HEK293 (cell line): ENCODE data around the gene PTGIR.
A peak's percentile ranks its signal among the peaks of the same experiment; 100 is the strongest.

Experiments
- CTCF ChIA-PET: fragments of 350-600 bp; formaldehyde crosslinking; extraction: SDS; loops from one replicate; lab custom pipeline; 2021; ENCODE audit warnings: antibody characterized with exemption; lab: Yijun Ruan, JAX
- POLR2A ChIA-PET: fragments of 300-600 bp; formaldehyde crosslinking; extraction: SDS; loops from one replicate; lab custom pipeline; 2020; ENCODE audit warnings: antibody characterized with exemption, inconsistent platforms; lab: Yijun Ruan, JAX
- H3K27ac ChIP-seq: fragments of 200-500 bp; sonication (Bioruptor generic); 2 replicates; pipeline ENCODE4 v1.5.1; 2014; ENCODE audit warnings: low read depth, low read length, control low read depth, inconsistent platforms; ENCODE audit errors: extremely low read depth
- H3K36me3 ChIP-seq, 2 experiments: fragments of 200-500 bp in 1 of 2; sonication (Bioruptor generic) in 1 of 2; 1 replicate in 1 of 2; 2 replicates in 1 of 2; pipeline ENCODE4 v1.5.1; 2014 to 2017; ENCODE audit warnings: inconsistent platforms in 2 of 2, low read length in 2 of 2; ENCODE audit not compliant: control insufficient read depth in 2 of 2, insufficient read depth in 1 of 2
- H3K4me1 ChIP-seq: fragments of 200-500 bp; sonication (Bioruptor generic); 2 replicates; pipeline ENCODE4 v1.5.1; 2014; ENCODE audit warnings: mild to moderate bottlenecking, low read length, inconsistent platforms; ENCODE audit not compliant: control insufficient read depth, insufficient read depth
- H3K4me3 ChIP-seq: 2 replicates; pipeline ENCODE4 v1.5.1; 2011; ENCODE audit warnings: low read depth, mild to moderate bottlenecking, control low read depth, low read length, moderate library complexity
- H3K9me3 ChIP-seq: fragments of 200-500 bp; sonication (Bioruptor generic); 2 replicates; pipeline ENCODE4 v1.5.1; 2014; ENCODE audit warnings: low read depth, low read length, inconsistent platforms; ENCODE audit not compliant: control insufficient read depth, insufficient read depth
- HOXA7 ChIP-seq: sonication (generic); formaldehyde crosslinking; IDR thresholded peaks from 2 replicates; pipeline ENCODE4 v1.8.1; 2022; ENCODE audit warnings: missing genetic modification reagents, borderline replicate concordance
- KLF16 ChIP-seq: fragments of 450-650 bp; formaldehyde crosslinking; IDR thresholded peaks from 2 replicates; pipeline ENCODE4 v1.5.1; 2017; ENCODE audit warnings: missing biosample characterization, missing genetic modification characterization
- ZFP3 ChIP-seq: fragments of 450-650 bp; formaldehyde crosslinking; IDR thresholded peaks from 2 replicates; pipeline ENCODE4 v1.5.1; 2016; ENCODE audit warnings: low read depth, missing biosample characterization, missing genetic modification characterization
- ZNF121 ChIP-seq: fragments of 450-650 bp; formaldehyde crosslinking; IDR thresholded peaks from 2 replicates; pipeline ENCODE4 v1.5.1; 2016; ENCODE audit warnings: missing biosample characterization, missing genetic modification characterization
- ZNF157 ChIP-seq: fragments of 450-650 bp; formaldehyde crosslinking; IDR thresholded peaks from 2 replicates; pipeline ENCODE4 v1.5.1; 2016; ENCODE audit warnings: missing biosample characterization, missing genetic modification characterization
- ZNF341 ChIP-seq: fragments of 450-650 bp; formaldehyde crosslinking; IDR thresholded peaks from 2 replicates; pipeline ENCODE4; 2016; ENCODE audit warnings: low read depth, missing biosample characterization, missing genetic modification characterization
- ZNF404 ChIP-seq: fragments of 450-650 bp; formaldehyde crosslinking; IDR thresholded peaks from 2 replicates; pipeline ENCODE4 v1.5.1; 2017; ENCODE audit warnings: missing biosample characterization, missing genetic modification characterization
- ZNF416 ChIP-seq: fragments of 450-650 bp; formaldehyde crosslinking; IDR thresholded peaks from 2 replicates; pipeline ENCODE4 v1.5.1; 2016; ENCODE audit warnings: missing biosample characterization, missing genetic modification characterization
- ZNF529 ChIP-seq: fragments of 450-650 bp; formaldehyde crosslinking; IDR thresholded peaks from 2 replicates; pipeline ENCODE4 v1.5.1; 2017; ENCODE audit warnings: missing genetic modification characterization, missing biosample characterization; ENCODE audit not compliant: insufficient replicate concordance
- ZNF530 ChIP-seq: fragments of 450-650 bp; formaldehyde crosslinking; IDR thresholded peaks from 2 replicates; pipeline ENCODE4 v1.5.1; 2016; ENCODE audit warnings: low read depth, missing biosample characterization, missing genetic modification characterization
- ZNF626 ChIP-seq: fragments of 450-650 bp; sonication (Bioruptor Pico); formaldehyde crosslinking; IDR thresholded peaks from 2 replicates; pipeline ENCODE4 v1.5.1; 2018; ENCODE audit warnings: missing biosample characterization, missing genetic modification characterization, inconsistent platforms
- ZNF843 ChIP-seq: fragments of 450-650 bp; formaldehyde crosslinking; IDR thresholded peaks from 2 replicates; pipeline ENCODE4 v1.5.1; 2016; ENCODE audit warnings: missing biosample characterization, missing genetic modification characterization
- ZSCAN30 ChIP-seq: fragments of 450-650 bp; IDR thresholded peaks from 2 replicates; pipeline ENCODE4 v1.5.1; 2018; ENCODE audit warnings: missing biosample characterization, mild to moderate bottlenecking, missing genetic modification characterization, moderate library complexity
- TF ChIP-seq, protein P1 (sequence below): fragments of 450-650 bp; formaldehyde crosslinking; IDR thresholded peaks from 2 replicates; pipeline ENCODE4 v1.5.1; 2016; ENCODE audit warnings: missing biosample characterization, missing genetic modification characterization
- TF ChIP-seq, protein P2 (sequence below): fragments of 450-650 bp; formaldehyde crosslinking; IDR thresholded peaks from 2 replicates; pipeline ENCODE4 v1.5.1; 2016; ENCODE audit warnings: missing biosample characterization, missing genetic modification characterization
- TF ChIP-seq, protein P3 (sequence below): fragments of 450-650 bp; formaldehyde crosslinking; IDR thresholded peaks from 2 replicates; pipeline ENCODE4 v1.5.1; 2017; ENCODE audit warnings: missing biosample characterization, missing genetic modification characterization

The PTGIR gene

DNA sequence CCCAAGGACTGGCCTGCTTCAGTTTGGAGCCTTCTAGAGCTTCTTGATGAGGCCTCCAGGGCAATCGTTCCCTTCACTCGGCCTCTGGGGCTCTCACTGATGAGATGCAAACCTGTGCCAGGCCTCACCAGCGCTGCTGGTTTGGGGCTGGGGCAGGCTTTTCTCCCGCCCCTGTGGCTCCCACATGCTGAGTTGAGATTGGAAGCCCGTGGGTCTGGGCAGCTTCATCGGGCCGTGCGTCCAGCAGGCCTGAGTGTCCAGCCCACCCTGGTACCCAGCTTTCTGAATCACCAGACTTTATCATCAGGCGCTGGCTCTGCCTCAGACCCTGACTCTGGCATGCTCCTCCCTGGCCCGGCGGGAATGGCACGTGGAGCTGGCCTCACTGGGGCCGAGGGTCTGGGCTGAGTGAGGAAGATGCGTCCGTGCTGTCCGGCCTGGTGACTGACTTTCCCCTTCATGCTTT is 19.5 kb downstream of the PTGIR start:
- ChIA-PET POLR2A (interaction anchor here (1.1 to 1.5 kb wide), 2 partner anchors 12 to 15 kb away, joined by 3 read pairs; no protein-coding TSS in a partner anchor), CTCF (interaction anchor here (0.6 to 4.7 kb wide), 4 partner anchors 9 to 519 kb away, joined by 3 to 34 read pairs (median 12); partner anchors contain the start of gene DACT3)
- no peak overlapping the region for H3K4me3 ChIP-seq
- peaks cover 33 to 69% of the 10 kb centered on the region in 2 experiments for H3K36me3 ChIP-seq
- 0 out of 2 replicates have a peak overlapping the region, but pooled peaks have one; percentile 17 for H3K27ac ChIP-seq
- H3K9me3 ChIP-seq = no peaks in the 10 kb centered on the region
- TF ChIP-seq ZNF416 = no peak
- TF ChIP-seq, protein P1, sequence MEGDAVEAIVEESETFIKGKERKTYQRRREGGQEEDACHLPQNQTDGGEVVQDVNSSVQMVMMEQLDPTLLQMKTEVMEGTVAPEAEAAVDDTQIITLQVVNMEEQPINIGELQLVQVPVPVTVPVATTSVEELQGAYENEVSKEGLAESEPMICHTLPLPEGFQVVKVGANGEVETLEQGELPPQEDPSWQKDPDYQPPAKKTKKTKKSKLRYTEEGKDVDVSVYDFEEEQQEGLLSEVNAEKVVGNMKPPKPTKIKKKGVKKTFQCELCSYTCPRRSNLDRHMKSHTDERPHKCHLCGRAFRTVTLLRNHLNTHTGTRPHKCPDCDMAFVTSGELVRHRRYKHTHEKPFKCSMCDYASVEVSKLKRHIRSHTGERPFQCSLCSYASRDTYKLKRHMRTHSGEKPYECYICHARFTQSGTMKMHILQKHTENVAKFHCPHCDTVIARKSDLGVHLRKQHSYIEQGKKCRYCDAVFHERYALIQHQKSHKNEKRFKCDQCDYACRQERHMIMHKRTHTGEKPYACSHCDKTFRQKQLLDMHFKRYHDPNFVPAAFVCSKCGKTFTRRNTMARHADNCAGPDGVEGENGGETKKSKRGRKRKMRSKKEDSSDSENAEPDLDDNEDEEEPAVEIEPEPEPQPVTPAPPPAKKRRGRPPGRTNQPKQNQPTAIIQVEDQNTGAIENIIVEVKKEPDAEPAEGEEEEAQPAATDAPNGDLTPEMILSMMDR = no peak
- TF ChIP-seq, protein P2, sequence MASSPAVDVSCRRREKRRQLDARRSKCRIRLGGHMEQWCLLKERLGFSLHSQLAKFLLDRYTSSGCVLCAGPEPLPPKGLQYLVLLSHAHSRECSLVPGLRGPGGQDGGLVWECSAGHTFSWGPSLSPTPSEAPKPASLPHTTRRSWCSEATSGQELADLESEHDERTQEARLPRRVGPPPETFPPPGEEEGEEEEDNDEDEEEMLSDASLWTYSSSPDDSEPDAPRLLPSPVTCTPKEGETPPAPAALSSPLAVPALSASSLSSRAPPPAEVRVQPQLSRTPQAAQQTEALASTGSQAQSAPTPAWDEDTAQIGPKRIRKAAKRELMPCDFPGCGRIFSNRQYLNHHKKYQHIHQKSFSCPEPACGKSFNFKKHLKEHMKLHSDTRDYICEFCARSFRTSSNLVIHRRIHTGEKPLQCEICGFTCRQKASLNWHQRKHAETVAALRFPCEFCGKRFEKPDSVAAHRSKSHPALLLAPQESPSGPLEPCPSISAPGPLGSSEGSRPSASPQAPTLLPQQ (tag by site-specific recombination) = no peak
- no peak for TF ChIP-seq ZSCAN30 (tag by site-specific recombination)
- TF ChIP-seq ZFP3 (tag by site-specific recombination) = no peak
- no peak for TF ChIP-seq ZNF530 (tag by site-specific recombination)
- no peak for TF ChIP-seq ZNF121 (tag by site-specific recombination)
- no peak for TF ChIP-seq ZNF529 (tag by site-specific recombination)
- TF ChIP-seq ZNF157 (tag by site-specific recombination) = no peak
- no peak for TF ChIP-seq ZNF626
- no peak for TF ChIP-seq KLF16
- H3K4me1 ChIP-seq = peaks cover 8% of the 10 kb centered on the region

DNA sequence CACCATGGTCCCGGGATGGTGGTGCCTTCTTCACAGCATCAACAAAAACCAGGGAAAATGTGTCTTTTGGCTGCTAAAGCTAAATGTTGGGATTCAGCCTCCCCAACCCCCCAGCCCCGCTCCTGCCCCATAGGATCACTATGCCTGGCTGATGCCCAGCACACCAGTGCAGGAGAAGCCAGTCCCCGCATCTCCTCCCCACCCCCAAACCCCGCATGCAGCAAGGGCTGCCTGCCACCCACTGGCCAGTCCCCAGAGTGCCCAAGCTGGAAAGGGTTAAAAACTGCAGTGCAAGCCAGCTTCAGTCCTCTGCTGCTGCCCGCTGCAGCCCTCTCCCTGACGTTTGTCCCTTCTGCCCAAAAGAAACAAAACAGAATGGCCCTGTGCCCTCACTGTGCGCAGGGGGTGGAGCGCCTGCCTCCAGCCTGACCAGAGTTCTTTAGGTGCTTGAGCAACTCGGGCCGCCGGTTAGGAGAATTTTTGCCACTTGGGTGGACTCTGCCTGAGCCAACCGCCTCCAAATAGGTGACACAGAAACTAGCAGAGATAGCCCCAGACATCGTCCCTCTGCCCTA is 20.0 kb downstream of the PTGIR start:
- ChIA-PET CTCF (interaction anchor here (1.3 to 4.7 kb wide), 3 partner anchors 9 to 61 kb away, joined by 3 to 34 read pairs (median 21); partner anchors contain the start of gene DACT3), POLR2A (interaction anchor here (0.7 to 1.5 kb wide), 2 partner anchors 15 to 56 kb away, joined by 3 read pairs; partner anchors contain the start of gene DACT3)
- H3K27ac ChIP-seq = no peak overlapping the region
- H3K9me3 ChIP-seq = no peaks in the 10 kb centered on the region
- H3K4me3 ChIP-seq = no peak overlapping the region
- H3K36me3 ChIP-seq = peaks cover 29 to 66% of the 10 kb centered on the region in 2 experiments
- H3K4me1 ChIP-seq = peaks cover 8% of the 10 kb centered on the region
- TF ChIP-seq ZNF404 (tag by site-specific recombination) = no peak
- TF ChIP-seq HOXA7 = no peak
- TF ChIP-seq, protein P3, sequence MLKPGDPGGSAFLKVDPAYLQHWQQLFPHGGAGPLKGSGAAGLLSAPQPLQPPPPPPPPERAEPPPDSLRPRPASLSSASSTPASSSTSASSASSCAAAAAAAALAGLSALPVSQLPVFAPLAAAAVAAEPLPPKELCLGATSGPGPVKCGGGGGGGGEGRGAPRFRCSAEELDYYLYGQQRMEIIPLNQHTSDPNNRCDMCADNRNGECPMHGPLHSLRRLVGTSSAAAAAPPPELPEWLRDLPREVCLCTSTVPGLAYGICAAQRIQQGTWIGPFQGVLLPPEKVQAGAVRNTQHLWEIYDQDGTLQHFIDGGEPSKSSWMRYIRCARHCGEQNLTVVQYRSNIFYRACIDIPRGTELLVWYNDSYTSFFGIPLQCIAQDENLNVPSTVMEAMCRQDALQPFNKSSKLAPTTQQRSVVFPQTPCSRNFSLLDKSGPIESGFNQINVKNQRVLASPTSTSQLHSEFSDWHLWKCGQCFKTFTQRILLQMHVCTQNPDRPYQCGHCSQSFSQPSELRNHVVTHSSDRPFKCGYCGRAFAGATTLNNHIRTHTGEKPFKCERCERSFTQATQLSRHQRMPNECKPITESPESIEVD (tag by site-specific recombination) = no peak
- TF ChIP-seq, protein P1 = peak; percentile 24; the same call in 1 of the 2 replicates
- no peak for TF ChIP-seq ZNF341
- no peak for TF ChIP-seq ZNF843 (tag by site-specific recombination)
